IPS-NIHi11 (cell line): ENCODE data around the gene TECR.
"Not testable (repeated sequence)": the region's sequence is repeated elsewhere in the genome, so short reads cannot be mapped to it uniquely, and the experiment has no call there.

Experiments
- DNase-seq: peaks from one replicate; pipeline ENCODE4 v3.0.0; 2012; ENCODE audit warnings: mixed read lengths, low spot score

Gene TECR

GRCh38 chr19:14536926-14537692 lies 7.7 kb downstream of the TECR start:
- peak; percentile 90 for DNase-seq

- no peak for DNase-seq
Observed at GRCh38 chr19:14540741-14541525, 11.5 kb downstream of the TECR start.

- DNase-seq: not testable (repeated sequence)
Observed at GRCh38 chr19:14541979-14542378, 12.6 kb downstream of the TECR start.

DNA sequence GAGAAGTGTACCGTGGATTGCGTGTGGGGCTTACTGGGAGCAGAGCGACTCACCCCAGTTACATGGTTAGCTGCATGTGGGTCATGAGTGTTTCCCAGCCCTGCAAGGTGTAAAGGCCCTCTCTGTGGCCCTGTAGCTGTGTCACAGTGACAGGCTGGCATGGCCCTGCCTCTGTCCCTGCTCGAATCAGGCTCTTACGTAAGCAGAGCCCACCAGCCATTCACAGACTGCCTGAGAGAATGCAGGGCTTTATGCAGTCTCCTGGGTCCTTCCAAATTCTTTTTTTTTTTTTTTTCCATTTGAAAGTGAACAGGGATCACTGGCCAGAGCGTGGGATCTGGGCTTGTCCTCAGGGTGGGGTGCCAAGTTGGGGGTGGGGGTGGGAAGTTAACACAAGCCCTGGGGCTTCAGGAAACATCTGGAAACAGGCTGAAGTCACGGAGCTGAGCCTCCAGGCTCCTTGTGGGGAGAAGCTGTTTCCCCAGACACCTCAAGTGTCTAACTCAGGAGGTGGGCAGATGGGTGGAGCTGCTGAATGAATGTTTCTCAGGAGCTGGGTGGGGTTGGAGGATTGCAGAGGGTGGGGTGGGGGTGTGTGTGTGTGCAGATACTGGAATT lies 13.4 kb downstream of the TECR start:
- DNase-seq: no peak

GRCh38 chr19:14544047-14544446 lies 14.7 kb downstream of the TECR start:
- no peak for DNase-seq

GRCh38 chr19:14544977-14545715 lies 15.8 kb downstream of the TECR start:
- DNase-seq: no peak

GRCh38 chr19:14545716-14546082 lies 16.3 kb downstream of the TECR start:
- DNase-seq: no peak

DNA sequence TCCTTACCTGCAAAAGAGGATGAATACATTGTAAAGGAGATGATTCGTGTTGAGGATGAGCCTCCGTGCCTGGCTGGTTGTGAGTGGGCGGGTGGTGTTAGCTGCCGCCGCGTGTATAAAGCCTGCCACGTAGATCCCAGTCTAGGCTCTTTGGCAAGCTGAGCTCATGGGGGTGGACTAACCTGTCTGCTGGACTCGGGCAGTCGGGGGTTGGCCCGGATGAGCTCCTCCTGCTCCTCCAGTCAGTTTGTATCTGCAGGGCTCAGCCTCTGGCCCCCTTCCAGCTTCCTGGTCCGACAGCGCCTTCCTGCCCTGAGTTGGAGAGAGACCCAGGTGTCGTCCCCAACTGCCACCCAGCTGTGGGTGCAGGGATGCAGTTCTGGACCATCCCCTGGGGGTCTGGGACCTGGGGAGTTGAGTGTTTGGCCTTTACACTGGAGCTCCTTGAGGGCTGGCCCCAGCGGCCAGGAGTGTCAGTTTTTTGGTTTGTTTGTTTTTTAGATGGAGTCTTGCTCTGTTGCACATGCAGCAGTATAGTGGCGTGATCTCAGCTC lies 20.9 kb downstream of the TECR start:
- no peak for DNase-seq

DNA sequence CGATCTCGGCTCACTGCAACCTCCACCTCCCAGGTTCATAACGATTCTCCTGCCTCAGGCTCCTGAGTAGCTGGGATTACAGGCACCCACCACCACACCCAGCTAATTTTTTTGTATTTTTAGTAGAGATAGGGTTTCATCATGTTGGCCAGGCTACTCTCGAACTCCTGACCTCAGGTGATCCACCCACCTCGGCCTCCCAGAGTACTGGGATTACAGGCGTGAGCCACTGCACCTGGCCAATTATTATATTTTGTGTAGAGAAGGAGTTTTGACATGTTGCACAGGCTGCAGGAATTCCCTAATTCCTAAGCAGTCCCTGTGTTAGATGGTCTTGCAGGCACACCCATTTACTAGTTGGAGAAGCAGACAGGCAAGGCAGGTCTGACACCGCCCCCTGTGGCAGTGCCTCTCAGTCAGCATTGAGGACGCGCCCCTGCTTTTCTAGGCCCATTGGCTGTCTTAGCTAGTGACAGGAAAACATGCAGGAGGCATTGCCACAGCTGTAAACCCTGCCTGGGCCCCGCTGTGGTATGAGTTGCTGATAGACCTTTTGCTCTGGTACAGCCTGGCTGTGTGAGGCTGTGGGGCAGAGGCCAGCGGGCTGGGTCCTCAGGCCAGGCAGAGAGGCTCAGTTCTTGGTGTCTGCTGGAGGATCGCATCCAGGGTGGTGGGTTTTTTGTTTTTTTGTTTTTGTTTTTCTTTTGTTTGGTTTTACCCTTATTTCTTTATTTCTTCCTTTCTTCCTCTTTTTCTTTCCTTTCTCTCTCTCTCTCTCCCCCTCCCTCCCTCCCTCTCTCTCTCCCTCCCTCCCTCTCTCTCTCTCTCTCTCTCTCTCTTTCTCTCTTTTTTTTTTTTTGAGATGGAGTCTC lies 22.0 kb downstream of the TECR start:
- peak; percentile 76 for DNase-seq

GRCh38 chr19:14552006-14552360 lies 22.6 kb downstream of the TECR start:
- DNase-seq: not testable (repeated sequence)

DNA sequence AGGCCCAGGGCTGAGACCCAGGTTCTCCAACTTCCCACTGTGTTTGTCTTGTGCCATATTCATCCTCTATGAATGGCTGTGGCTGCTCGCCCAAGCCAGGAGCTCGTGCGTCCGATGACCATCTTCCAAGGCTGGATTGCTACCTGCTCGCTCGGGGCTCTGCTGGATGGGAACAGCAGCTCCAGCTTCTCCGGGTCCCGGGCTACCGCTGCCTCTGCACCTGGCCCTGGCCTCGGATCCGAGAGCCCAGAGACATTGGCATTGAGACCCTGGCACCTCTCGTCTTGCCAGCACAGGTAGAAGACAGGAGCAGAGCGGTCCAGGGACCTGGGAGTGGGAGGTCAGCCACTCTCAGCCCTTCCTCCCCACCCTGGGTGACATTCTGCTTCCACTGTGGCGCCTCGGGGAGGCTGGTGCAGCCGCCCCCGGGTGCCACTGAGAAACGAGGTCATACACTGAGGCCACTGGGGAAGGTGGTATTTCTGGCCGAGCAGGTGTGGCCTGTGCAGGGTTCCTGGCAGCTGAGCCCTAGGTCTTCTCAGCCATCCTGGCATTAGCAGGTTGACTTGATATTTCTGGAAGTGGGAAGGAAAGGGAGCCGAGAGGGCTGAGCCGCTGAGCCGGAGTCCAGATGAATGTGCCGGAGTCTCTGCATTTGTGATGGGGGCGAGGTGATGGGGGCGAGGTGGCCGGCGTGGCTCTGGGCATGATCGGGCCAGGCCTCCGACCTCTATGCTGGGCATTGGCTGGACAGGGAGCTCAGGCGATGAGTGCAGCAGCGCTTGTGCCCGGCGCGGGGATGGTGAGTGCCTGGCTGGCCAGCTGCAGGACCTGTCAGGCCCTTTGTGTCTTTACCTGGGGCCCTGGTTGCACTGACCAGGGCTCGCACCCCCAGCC lies 23.9 kb downstream of the TECR start:
- no peak for DNase-seq

DNA sequence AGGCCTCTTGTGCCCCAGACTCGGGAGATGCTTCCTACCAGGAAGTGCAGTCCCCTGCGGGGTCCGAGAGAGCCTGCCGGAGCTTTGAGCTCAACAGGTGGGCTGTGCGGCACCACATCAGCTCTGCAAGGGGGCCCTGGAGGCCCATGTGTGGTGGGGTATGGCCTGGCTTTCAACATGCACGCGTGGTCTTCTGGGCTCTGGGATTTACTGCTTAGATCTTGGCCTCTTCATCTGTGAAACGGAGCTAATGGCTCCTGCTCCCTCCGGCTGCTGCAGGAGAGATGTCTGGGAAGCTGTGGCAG lies 24.5 kb downstream of the TECR start:
- DNase-seq: no peak

DNA sequence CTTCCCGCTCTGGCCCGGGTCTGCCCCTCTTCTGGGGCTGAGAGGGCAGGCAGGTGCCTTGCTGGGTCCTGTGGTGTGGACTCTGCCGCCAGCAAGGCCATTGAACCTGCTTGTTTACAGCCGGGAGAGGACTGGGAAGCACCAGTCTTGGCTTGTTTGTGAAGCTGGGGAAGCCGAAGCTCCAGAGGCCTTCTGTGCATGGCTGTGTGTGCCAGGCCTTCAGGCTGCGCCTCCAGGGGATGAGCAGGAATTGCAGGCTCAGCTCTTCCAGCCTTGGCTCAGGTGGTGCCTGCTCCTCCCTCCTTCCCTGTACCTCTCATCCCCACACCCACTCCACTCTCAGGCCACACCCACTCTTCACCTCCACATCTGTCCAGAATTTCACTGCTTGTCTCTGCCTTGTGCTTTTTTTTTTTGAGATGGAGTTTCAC lies 25.0 kb downstream of the TECR start:
- no peak for DNase-seq

GRCh38 chr19:14555918-14556661 lies 26.7 kb downstream of the TECR start:
- no peak for DNase-seq

DNA sequence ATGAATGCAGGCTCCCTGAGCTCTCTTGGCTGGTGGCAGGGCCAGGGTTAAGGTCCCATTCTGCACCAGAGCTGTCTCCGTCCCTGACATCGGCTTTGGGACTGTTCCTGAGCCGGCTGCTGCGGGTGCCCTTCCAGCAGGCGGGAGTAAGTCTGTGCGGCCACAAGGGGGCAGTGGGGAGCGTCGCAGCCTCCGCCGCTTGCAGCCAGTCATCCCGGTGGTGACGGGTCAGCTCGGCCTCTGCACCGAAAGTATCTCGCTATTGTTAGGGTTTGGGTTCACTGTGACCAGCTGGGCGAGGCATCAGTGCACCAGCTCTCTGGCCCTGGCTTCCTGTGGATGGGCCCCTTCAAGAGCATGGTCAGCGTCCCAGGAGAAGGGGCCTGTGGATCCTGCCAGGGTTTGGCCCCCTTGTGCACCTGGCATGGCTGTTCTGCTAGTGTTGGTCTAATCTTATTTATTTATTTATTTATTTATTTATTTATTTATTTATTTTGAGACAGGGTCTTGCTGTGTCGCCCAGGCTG lies 27.3 kb downstream of the TECR start:
- DNase-seq: peak; percentile 91

GRCh38 chr19:14558370-14559066 lies 29.1 kb downstream of the TECR start:
- DNase-seq: no peak

- DNase-seq: no peak
Observed at GRCh38 chr19:14559916-14560775, 30.8 kb downstream of the TECR start.

GRCh38 chr19:14560776-14561108 lies 31.3 kb downstream of the TECR start:
- no peak for DNase-seq
